ENCODE results near the gene TUB. TPM values are rescaled to one million over a fixed set of nuclear protein-coding genes. Genes with fewer than 3 reads are reported as not detected.

TUB gene
- total and polyA plus RNA-seq, 2 experiments from 2014 or later = 6.7 to 48.2 TPM

DNA sequence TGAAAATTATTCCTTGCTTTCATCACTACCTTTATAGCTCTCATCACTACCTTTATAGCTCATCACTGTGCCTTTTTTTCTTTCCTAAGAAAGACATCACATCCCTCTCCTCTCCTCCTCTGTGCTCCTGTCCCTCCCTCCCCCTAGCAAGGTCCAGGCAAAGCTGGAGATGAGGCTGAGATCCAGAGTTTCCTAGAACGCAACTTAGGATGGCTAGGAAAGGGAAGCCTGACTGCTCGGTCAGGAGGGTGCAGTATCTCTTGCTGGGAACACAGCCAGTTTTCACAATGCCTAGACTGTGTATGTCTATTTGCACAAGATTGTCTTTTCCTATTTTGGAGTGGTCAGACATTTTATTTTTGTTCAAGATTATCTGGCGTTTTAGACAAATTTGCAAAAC lies 24.7 kb downstream of the TUB start:
- Histone ChIP-seq H3K4me3 (no peak overlapping the region), H3K9me3 (ENCODE audit: low read depth) (no peaks in the 10 kb centered on the region), H3K36me3 (peaks cover 6% of the 10 kb centered on the region), H3K4me1 (ENCODE audit: low read depth) (peaks cover 5% of the 10 kb centered on the region), H3K27me3 (no peaks in the 10 kb centered on the region), H3K27ac (no peak overlapping the region)
- peak in 1 of 2 donors; percentile 57 for DNase-seq (ENCODE audit: low read depth in 1 of 2, low spot score in 1 of 2)
- TF ChIP-seq, protein P1, sequence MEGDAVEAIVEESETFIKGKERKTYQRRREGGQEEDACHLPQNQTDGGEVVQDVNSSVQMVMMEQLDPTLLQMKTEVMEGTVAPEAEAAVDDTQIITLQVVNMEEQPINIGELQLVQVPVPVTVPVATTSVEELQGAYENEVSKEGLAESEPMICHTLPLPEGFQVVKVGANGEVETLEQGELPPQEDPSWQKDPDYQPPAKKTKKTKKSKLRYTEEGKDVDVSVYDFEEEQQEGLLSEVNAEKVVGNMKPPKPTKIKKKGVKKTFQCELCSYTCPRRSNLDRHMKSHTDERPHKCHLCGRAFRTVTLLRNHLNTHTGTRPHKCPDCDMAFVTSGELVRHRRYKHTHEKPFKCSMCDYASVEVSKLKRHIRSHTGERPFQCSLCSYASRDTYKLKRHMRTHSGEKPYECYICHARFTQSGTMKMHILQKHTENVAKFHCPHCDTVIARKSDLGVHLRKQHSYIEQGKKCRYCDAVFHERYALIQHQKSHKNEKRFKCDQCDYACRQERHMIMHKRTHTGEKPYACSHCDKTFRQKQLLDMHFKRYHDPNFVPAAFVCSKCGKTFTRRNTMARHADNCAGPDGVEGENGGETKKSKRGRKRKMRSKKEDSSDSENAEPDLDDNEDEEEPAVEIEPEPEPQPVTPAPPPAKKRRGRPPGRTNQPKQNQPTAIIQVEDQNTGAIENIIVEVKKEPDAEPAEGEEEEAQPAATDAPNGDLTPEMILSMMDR (IDR thresholded peaks at IDR 0.05; ENCODE audit: low read depth, low read length) = no peak

- no peak overlapping the region for H3K4me3 ChIP-seq
- DNase-seq (ENCODE audit: low read depth in 1 of 2, low spot score in 1 of 2) = no peak
- H3K27ac ChIP-seq = no peak overlapping the region
- TF ChIP-seq, protein P1 (IDR thresholded peaks at IDR 0.05; ENCODE audit: low read depth, low read length) = no peak
- H3K36me3 ChIP-seq = peaks cover 6% of the 10 kb centered on the region
- H3K9me3 ChIP-seq (ENCODE audit: low read depth) = no peaks in the 10 kb centered on the region
- no peaks in the 10 kb centered on the region for H3K27me3 ChIP-seq
- peaks cover 5% of the 10 kb centered on the region for H3K4me1 ChIP-seq (ENCODE audit: low read depth)
Measured at GRCh38 chr11:8106679-8107078, 25.7 kb downstream of the TUB start.

DNA sequence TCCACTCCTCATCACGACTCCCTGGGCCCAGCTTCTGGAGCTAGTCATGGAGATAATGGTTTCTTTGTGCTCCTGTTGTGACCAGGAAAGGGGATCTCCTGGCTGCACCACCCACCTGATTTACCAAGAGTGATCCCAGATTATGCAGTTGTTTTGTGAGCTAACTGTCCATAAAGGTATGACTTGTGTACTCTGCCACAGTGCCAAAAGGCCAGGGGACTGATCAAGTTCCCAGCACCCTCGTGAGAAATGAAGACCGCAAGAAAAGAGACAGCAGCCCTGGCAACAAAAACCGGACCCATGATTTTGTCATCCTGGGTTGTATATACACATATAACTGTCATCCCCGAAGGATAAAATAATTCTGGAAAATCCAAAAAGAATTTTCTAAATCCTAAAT lies 26.6 kb downstream of the TUB start:
- peaks cover 6% of the 10 kb centered on the region for H3K36me3 ChIP-seq
- no peak overlapping the region for H3K27ac ChIP-seq
- TF ChIP-seq, protein P1 (IDR thresholded peaks at IDR 0.05; ENCODE audit: low read depth, low read length) = no peak

DNA sequence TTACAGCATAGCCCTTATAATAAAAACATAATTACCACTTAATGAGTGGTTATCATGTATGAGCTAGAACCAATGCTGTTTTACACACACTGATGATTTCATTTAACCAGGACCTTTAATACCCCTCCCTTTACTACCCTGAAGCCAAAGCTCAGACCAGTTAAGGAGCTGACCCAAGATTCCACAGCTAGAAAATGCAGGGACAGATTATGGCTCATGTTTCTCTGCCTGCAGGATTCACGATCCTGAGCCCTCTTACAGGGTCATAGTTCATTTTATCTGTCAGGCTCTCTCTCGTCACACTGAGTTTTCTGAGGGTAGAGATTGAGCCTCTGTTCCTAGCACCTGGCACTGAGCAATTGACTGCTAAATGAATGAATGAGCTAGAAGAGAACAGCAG lies 27.4 kb downstream of the TUB start:
- no peak overlapping the region for H3K4me3 ChIP-seq
- peaks cover 5% of the 10 kb centered on the region for H3K4me1 ChIP-seq (ENCODE audit: low read depth)
- H3K27ac ChIP-seq = no peak overlapping the region
- peaks cover 4% of the 10 kb centered on the region for H3K36me3 ChIP-seq
- no peaks in the 10 kb centered on the region for H3K9me3 ChIP-seq (ENCODE audit: low read depth)
- no peaks in the 10 kb centered on the region for H3K27me3 ChIP-seq
- TF ChIP-seq, protein P1 (IDR thresholded peaks at IDR 0.05; ENCODE audit: low read depth, low read length) = no peak
- no peak for DNase-seq (ENCODE audit: low read depth in 1 of 2, low spot score in 1 of 2)

More for the DNA sequence above, 26.6 kb downstream of the TUB start:
- no peak overlapping the region for H3K4me3 ChIP-seq
- DNase-seq (ENCODE audit: low read depth in 1 of 2, low spot score in 1 of 2) = no peak
- H3K4me1 ChIP-seq (ENCODE audit: low read depth) = peaks cover 5% of the 10 kb centered on the region
- H3K27me3 ChIP-seq = no peaks in the 10 kb centered on the region
- H3K9me3 ChIP-seq (ENCODE audit: low read depth) = no peaks in the 10 kb centered on the region

GRCh38 chr11:8109675-8110074 lies 28.7 kb downstream of the TUB start:
- H3K9me3 ChIP-seq (ENCODE audit: low read depth) = no peaks in the 10 kb centered on the region
- no peak overlapping the region for H3K27ac ChIP-seq
- H3K4me3 ChIP-seq = no peak overlapping the region
- TF ChIP-seq, protein P1 (IDR thresholded peaks at IDR 0.05; ENCODE audit: low read depth, low read length) = no peak
- H3K27me3 ChIP-seq = no peaks in the 10 kb centered on the region
- H3K36me3 ChIP-seq = no peaks in the 10 kb centered on the region
- H3K4me1 ChIP-seq (ENCODE audit: low read depth) = peaks cover 5% of the 10 kb centered on the region
- DNase-seq (ENCODE audit: low read depth in 1 of 2, low spot score in 1 of 2) = no peak

GRCh38 chr11:8110396-8110795 lies 29.4 kb downstream of the TUB start:
- Histone ChIP-seq H3K9me3 (ENCODE audit: low read depth) (no peaks in the 10 kb centered on the region), H3K27ac (no peak overlapping the region), H3K36me3 (no peaks in the 10 kb centered on the region), H3K4me1 (ENCODE audit: low read depth) (peaks cover 5% of the 10 kb centered on the region), H3K27me3 (no peaks in the 10 kb centered on the region), H3K4me3 (no peak overlapping the region)
- TF ChIP-seq, protein P1 (IDR thresholded peaks at IDR 0.05; ENCODE audit: low read depth, low read length) = no peak
- DNase-seq (ENCODE audit: low read depth in 1 of 2, low spot score in 1 of 2) = no peak

Measured in cardiac muscle cell (in vitro differentiated cells and primary cell).